GM10248 (cell line): ENCODE measurements around the gene CFAP119.
A peak's percentile ranks its signal among the peaks of the same experiment; 100 is the strongest.

Source experiments
- CTCF ChIA-PET: fragments of 300-600 bp; sonication (Branson Sonifier 250); formaldehyde crosslinking; extraction: SDS; loops from one replicate; lab custom pipeline; 2021; ENCODE audit warnings: antibody characterized with exemption; lab: Yijun Ruan, JAX
- POLR2A ChIA-PET: fragments of 350-650 bp; sonication (Branson Sonifier 250); formaldehyde crosslinking; extraction: SDS; loops from one replicate; lab custom pipeline; 2020; ENCODE audit warnings: antibody characterized with exemption; lab: Yijun Ruan, JAX
- DNase-seq: peaks from one replicate; pipeline ENCODE4 v3.0.0; 2012; ENCODE audit errors: extremely low spot score
- TF ChIP-seq, protein P1 (sequence below): IDR thresholded peaks from 2 replicates; pipeline ENCODE4 v1.5.1; 2012; ENCODE audit warnings: mild to moderate bottlenecking, low read depth; ENCODE audit errors: extremely low read depth, missing control alignments, control extremely low read depth

Gene CFAP119

DNA sequence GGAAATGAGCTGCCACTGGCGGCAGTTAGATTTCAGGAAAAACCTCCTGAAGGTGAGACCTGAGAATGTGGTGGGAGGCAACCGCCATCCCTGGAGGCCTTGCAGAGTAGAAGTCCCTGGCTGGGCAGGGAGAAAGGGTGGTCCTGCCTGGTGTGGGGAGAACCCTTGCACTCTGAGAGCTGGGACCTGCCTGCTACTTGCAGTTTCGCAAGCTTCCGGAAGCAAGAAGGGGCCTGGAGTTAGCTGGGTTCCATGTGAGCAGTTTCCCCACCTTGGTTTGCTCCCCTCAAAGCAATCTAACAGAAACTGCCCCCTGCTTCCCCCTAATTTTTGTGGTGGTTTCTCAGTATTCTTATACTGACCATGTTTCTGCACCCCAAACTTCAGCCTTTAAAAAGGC, 18.7 kb upstream of the CFAP119 start:
- ChIA-PET POLR2A (no interaction called here), CTCF (interaction anchor here (0.6 to 1.7 kb wide), 2 partner anchors 14 to 34 kb away, joined by 4 to 5 read pairs; no protein-coding TSS in a partner anchor)
- TF ChIP-seq, protein P1, sequence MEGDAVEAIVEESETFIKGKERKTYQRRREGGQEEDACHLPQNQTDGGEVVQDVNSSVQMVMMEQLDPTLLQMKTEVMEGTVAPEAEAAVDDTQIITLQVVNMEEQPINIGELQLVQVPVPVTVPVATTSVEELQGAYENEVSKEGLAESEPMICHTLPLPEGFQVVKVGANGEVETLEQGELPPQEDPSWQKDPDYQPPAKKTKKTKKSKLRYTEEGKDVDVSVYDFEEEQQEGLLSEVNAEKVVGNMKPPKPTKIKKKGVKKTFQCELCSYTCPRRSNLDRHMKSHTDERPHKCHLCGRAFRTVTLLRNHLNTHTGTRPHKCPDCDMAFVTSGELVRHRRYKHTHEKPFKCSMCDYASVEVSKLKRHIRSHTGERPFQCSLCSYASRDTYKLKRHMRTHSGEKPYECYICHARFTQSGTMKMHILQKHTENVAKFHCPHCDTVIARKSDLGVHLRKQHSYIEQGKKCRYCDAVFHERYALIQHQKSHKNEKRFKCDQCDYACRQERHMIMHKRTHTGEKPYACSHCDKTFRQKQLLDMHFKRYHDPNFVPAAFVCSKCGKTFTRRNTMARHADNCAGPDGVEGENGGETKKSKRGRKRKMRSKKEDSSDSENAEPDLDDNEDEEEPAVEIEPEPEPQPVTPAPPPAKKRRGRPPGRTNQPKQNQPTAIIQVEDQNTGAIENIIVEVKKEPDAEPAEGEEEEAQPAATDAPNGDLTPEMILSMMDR, result no peak
- no peak for DNase-seq

- ChIA-PET POLR2A (no interaction called here), CTCF (interaction anchor here (0.6 kb wide), 1 partner anchor 35 kb away, joined by 4 read pairs; no protein-coding TSS in a partner anchor)
- TF ChIP-seq, protein P1, result no peak
- DNase-seq, result no peak
Measured at GRCh38 chr16:30780021-30780420, 18.2 kb upstream of the CFAP119 start.

DNA sequence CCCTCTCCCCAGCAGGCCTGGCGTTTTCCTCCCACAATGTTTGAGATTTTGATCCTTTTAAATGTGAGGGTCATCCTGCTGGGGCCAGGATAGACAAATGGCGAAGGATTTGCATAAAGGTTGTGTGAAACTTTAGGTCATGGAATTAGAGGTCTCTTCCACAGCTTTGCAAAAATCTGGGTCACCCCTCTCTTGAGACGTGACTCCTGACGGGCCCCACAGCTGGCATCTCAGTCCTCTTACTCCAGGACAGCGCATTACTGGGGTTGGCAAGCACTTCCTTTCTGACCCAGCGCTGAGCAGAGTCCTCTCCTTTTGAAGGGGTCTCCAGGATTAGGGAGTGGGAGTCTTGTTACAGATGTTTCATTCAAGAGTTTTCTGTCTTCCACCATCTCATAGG, 17.7 kb upstream of the CFAP119 start:
- CTCF ChIA-PET, result interaction anchor here (1.2 kb wide), 1 partner anchor 26 kb away, joined by 3 read pairs; no protein-coding TSS in a partner anchor
- TF ChIP-seq, protein P1, result no peak
- no peak for DNase-seq
- POLR2A ChIA-PET, result no interaction called here

DNA sequence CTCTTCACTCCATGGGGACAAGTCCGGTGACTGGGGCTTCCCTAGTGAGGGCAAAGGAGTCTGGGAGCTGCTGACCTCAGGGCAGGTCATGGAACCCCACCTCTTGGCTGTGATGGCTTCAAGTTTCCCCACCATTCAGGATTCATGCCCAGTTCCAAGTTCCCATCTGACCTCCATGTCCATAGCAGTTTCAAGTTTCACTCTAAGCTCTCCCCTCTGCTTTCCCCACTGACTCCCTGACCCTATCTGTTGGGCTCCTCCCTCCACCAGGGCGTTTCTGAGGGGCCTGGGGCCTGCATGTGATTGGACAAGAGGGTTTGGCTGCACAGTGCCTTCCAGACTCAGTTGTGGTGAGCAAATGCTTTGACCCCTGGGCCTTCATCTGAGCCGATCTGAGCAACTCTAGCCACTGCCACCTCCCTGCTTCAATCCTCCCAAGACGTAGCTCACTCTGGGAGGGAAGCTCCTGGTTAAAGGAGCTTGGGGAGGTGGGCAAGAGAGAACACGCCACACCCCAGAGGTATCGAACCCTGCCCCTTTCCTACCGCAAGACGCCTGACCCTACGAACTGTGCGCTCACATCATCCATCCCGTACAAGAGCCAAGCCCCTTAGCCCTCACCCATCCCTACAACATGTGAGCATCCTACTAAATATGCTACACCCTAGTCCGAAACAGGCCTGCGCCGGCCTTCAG, 16.8 kb upstream of the CFAP119 start:
- CTCF ChIA-PET, result interaction anchor here (1.2 to 3.0 kb wide), 5 partner anchors 27 to 118 kb away, joined by 3 to 13 read pairs (median 3); partner anchors contain the start of gene CTF1
- TF ChIP-seq, protein P1, result no peak
- POLR2A ChIA-PET, result no interaction called here
- DNase-seq, result no peak

- no peak for DNase-seq
- ChIA-PET POLR2A (no interaction called here), CTCF (interaction anchor here (1.2 to 3.0 kb wide), 4 partner anchors 30 to 119 kb away, joined by 3 to 13 read pairs (median 6); partner anchors contain the start of gene CTF1)
- TF ChIP-seq, protein P1, result no peak
Measured at GRCh38 chr16:30777591-30778297, 15.9 kb upstream of the CFAP119 start.

GRCh38 chr16:30775392-30776188, 13.7 kb upstream of the CFAP119 start:
- DNase-seq, result peak; percentile 87
- POLR2A ChIA-PET, result interaction anchor here (1.0 kb wide), 1 partner anchor 28 kb away, joined by 3 read pairs; the partner anchor contains the start of gene PHKG2
- CTCF ChIA-PET, result interaction anchor here (1.6 to 1.7 kb wide), 2 partner anchors 11 to 21 kb away, joined by 5 to 6 read pairs; no protein-coding TSS in a partner anchor
- TF ChIP-seq, protein P1, result no peak
